Activated CD8-positive, alpha-beta memory T cell treated with anti-CD3 and anti-CD28 coated beads for 4 hours (primary cell): Measurements from ENCODE around the gene ARHGAP40.

ENCODE experiments used
- DNase-seq, 2 donors: peaks; one replicate each; pipeline ENCODE4 v3.0.0-alpha.2; 2020; ENCODE audit warnings: low read depth in 2 of 2

The ARHGAP40 gene

GRCh38 chr20:38676576-38676975 is 75.0 kb downstream of the ARHGAP40 start:
- DNase-seq, result no peak

GRCh38 chr20:38680500-38681306 is 79.1 kb downstream of the ARHGAP40 start:
- no peak for DNase-seq

GRCh38 chr20:38685271-38685670 is 83.7 kb downstream of the ARHGAP40 start:
- no peak for DNase-seq

GRCh38 chr20:38685853-38686473 is 84.4 kb downstream of the ARHGAP40 start:
- DNase-seq, result no peak

GRCh38 chr20:38692436-38693411 is 91.1 kb downstream of the ARHGAP40 start:
- DNase-seq, result no peak

GRCh38 chr20:38697306-38697705 is 95.7 kb downstream of the ARHGAP40 start:
- DNase-seq, result no peak

- no peak for DNase-seq
These were observed 96.9 kb downstream of the ARHGAP40 start for GRCh38 chr20:38698541-38698940.

GRCh38 chr20:38700141-38700540 is 98.5 kb downstream of the ARHGAP40 start:
- DNase-seq, result no peak
